Gastrocnemius medialis (tissue), 4 donors: ENCODE measurements around the gene GPRC5B. TPM values are rescaled to one million over a fixed set of nuclear protein-coding genes. Genes with fewer than 3 reads are reported as not detected.

Experiments used
- ATAC-seq, 2 donors: fragments of 150-250 bp; one replicate each; pipeline ENCODE4 v1.9.1; 2016
- DNase-seq, 2 donors: peaks; one replicate each; pipeline ENCODE4 v3.0.0-alpha.2; 2019
- H3K27ac ChIP-seq, 4 donors: fragments of 200-600 bp; sonication (generic); 1 replicate in 1 of 4; 2 replicates in 3 of 4; pipeline ENCODE4 v1.5.1; 2016 to 2018; ENCODE audit warnings: mild to moderate bottlenecking in 2 of 4, moderate library complexity in 1 of 4
- H3K27me3 ChIP-seq, 3 donors: fragments of 200-600 bp; sonication (generic) in 2 of 3; 1 replicate in 1 of 3; 2 replicates in 2 of 3; pipeline versions ENCODE4 v1.5.1 to v1.6.0; 2016 to 2019; ENCODE audit warnings: mild to moderate bottlenecking in 1 of 3, moderate library complexity in 1 of 3
- H3K36me3 ChIP-seq, 2 donors: fragments of 200-600 bp; sonication (generic) in 1 of 2; one replicate each; pipeline ENCODE4 v1.5.1; 2017 to 2018
- H3K4me1 ChIP-seq, 2 donors: fragments of 200-600 bp; sonication (generic) in 1 of 2; one replicate each; pipeline ENCODE4 v1.5.1; 2016 to 2017; ENCODE audit warnings: mild to moderate bottlenecking in 2 of 2
- H3K4me3 ChIP-seq, 4 donors: fragments of 200-600 bp; sonication (generic) in 3 of 4; 1 replicate in 1 of 4; 2 replicates in 3 of 4; pipeline ENCODE4 v1.5.1; 2016 to 2019; ENCODE audit warnings: mild to moderate bottlenecking in 2 of 4
- H3K9me3 ChIP-seq, 3 donors: fragments of 200-600 bp; sonication (generic) in 2 of 3; 1 replicate in 1 of 3; 2 replicates in 2 of 3; pipeline ENCODE4 v1.5.1; 2016 to 2019
- POLR2A ChIP-seq, 2 donors: fragments of 450-650 bp; IDR thresholded peaks; one replicate each; pipeline ENCODE4 v1.6.1; 2017; ENCODE audit warnings: antibody characterized with exemption in 2 of 2, mild to moderate bottlenecking in 2 of 2, moderate library complexity in 2 of 2
- in situ Hi-C, 4 donors: fragments of 200-750 bp; cut with MboI; loops; one replicate each; pipeline versions ENCODE4 v1.15.0 to v1.8.0; 2017; ENCODE audit warnings: low sequenced_read_pairs in 4 of 4
- intact Hi-C: fragments of 100-400 bp; cut with DNase I; formaldehyde crosslinking; loops from one replicate; pipeline ENCODE4 v1.15.1; 2023; ENCODE audit warnings: low total_unique reads
- total RNA-seq, 4 donors: library from RNA; depleted of rRNA; stranded (reverse); fragments of >200 nt; gene quantifications; one replicate each; pipeline versions ENCODE4 v1.1.0 to v1.2.3, GENCODE V29; 2016
- TF ChIP-seq, protein P1 (sequence below), 5 experiments: fragments of 450-650 bp in 3 of 5; fragments of 200-600 bp in 2 of 5; sonication (generic) in 2 of 5; IDR thresholded peaks in 4 of 5; conservative IDR thresholded peaks in 1 of 5; 1 replicate in 4 of 5; 2 replicates in 1 of 5; pipeline ENCODE4 v1.5.1; 2016 to 2019; ENCODE audit warnings: antibody characterized with exemption in 5 of 5, mild to moderate bottlenecking in 3 of 5, moderate library complexity in 3 of 5

GPRC5B gene
- total RNA-seq, 4 donors from 2014 or later, result 41.9 to 89.2 (median 71.3) TPM

DNA sequence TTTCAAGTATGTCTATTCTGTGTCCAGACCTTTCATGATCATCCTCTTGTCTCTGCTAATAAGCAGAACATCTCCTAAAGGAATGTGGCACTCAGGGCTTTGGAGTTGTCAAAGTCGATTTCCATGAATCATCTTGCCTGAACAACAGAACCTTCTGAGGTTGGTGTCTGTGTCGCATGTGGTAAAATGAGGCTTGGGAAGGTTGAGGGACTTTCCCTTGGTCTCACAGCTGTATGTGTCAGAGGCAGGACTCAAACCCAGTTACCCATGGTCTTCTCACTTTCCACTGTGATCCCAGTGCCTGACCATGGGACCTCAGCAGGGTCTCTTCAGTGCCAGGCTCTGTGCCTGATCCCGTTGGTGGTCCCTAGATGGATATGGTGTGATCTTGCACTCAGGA, 4.2 kb upstream of the GPRC5B start:
- Histone ChIP-seq H3K4me3 (no peak overlapping the region), H3K36me3 (no peaks in the 10 kb centered on the region), H3K9me3 (no peaks in the 10 kb centered on the region), H3K4me1 (peaks cover 9 to 17% of the 10 kb centered on the region in 2 donors), H3K27me3 (no peaks in the 10 kb centered on the region), H3K27ac (no peak overlapping the region)
- TF ChIP-seq, protein P1, sequence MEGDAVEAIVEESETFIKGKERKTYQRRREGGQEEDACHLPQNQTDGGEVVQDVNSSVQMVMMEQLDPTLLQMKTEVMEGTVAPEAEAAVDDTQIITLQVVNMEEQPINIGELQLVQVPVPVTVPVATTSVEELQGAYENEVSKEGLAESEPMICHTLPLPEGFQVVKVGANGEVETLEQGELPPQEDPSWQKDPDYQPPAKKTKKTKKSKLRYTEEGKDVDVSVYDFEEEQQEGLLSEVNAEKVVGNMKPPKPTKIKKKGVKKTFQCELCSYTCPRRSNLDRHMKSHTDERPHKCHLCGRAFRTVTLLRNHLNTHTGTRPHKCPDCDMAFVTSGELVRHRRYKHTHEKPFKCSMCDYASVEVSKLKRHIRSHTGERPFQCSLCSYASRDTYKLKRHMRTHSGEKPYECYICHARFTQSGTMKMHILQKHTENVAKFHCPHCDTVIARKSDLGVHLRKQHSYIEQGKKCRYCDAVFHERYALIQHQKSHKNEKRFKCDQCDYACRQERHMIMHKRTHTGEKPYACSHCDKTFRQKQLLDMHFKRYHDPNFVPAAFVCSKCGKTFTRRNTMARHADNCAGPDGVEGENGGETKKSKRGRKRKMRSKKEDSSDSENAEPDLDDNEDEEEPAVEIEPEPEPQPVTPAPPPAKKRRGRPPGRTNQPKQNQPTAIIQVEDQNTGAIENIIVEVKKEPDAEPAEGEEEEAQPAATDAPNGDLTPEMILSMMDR (IDR thresholded peaks at IDR 0.05 in 4 of 5, conservative IDR thresholded peaks at IDR 0.05 in 1 of 5), result no peak
- TF ChIP-seq POLR2A (IDR thresholded peaks at IDR 0.05), result no peak
- in situ Hi-C loops (loop anchor here (5.0 to 25.0 kb wide), 6 partner anchors 84 to 297 kb away; no protein-coding TSS in a partner anchor), intact Hi-C loops (loop anchor here (5.0 to 10.0 kb wide), 3 partner anchors 227 to 1084 kb away; partner anchors contain the start of genes ARL6IP1 and COQ7)
- DNase-seq, result no peak
- ATAC-seq, result no peak

DNA sequence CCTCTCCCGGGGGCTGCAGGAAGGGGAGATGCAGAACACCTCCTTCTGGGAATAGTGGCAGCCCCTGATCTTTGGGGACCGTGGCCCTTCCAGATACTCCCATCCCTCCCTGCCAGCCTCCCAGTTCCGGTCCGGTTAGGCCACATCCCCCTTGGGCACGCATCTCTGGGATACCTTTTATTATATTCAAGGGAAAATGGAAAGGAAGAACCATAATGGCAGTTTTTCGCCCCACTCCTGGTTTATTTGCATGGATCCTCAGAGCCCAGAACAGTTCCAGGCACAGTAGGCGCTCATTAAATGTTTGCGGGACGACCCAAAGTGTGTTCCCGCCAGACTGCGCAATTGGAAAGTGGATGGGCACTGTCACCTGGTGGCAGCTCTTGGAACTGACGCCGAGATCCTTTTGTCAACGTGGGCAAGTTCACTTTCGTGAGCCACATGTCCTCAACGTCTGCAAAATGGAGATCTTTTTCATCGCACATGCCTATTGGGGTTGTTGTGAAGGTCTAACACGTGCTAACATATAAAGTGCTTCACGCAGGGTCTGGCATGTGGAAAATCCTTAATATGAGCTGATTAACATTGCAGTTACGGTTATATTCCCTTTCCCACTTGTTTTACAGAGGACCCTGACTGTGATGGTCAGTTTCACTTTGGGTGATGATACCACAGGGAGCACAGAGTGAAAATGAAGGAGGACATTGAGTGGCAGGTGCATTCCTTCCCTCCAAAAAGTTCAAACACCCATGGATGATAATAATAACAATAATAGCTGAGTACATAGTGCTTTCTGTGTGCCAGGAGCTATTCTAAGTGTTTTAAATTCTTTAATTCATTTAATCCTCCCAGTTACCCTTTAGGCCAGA, 1.7 kb upstream of the GPRC5B start:
- ATAC-seq (peak; percentile 8 to 28), DNase-seq (peak in 1 of 2 donors; percentile 56)
- in situ Hi-C loops (loop anchor here (5.0 to 25.0 kb wide), 6 partner anchors 82 to 294 kb away; no protein-coding TSS in a partner anchor), intact Hi-C loops (loop anchor here (1.0 to 10.0 kb wide), 7 partner anchors 168 to 1082 kb away; partner anchors contain the start of genes ARL6IP1, COQ7, IQCK and KNOP1)
- peak overlapping the region; percentile 80 to 93 (median 82) for H3K4me3 ChIP-seq
- peak overlapping the region in 1 of 4 donors; percentile 99 for H3K27ac ChIP-seq
- TF ChIP-seq POLR2A (IDR thresholded peaks at IDR 0.05), result no peak
- TF ChIP-seq, protein P1 (IDR thresholded peaks at IDR 0.05 in 4 of 5, conservative IDR thresholded peaks at IDR 0.05 in 1 of 5), result peak in 4 of 5 experiments; percentile 99 to 100 (median 100)
- no peaks in the 10 kb centered on the region for H3K9me3 ChIP-seq
- no peaks in the 10 kb centered on the region for H3K36me3 ChIP-seq
- no peaks in the 10 kb centered on the region for H3K27me3 ChIP-seq
- peaks cover 22 to 28% of the 10 kb centered on the region in 2 donors for H3K4me1 ChIP-seq

DNA sequence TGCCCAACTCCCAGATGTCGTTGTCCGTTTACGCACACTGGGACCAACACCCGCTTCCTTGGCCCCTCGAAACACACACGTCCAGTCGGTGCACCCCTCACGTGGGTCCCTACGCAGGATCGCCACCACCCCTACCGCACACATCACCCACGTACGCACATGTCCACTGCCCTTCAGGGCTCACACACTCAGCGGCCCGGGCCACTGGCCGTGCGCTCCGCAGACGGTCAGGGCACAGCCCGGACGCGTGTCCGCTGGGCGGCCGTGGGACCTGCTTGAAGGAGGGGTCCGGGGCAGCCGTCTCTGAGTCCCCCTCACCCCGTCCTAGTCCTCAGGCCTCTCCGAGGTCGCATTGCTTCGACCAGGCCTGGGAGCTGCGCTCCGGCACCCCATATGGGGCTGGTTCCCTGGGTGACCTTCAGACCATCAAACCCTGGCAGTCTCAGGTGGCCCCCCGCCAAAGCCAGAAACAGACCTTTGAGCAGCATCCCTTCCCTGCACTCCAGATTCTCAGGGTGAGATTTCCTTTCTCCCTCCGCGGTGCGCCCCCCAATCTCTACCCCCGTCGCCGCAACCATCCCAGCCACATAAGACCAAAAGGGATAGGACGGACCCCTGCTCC, 914 bp upstream of the GPRC5B start:
- H3K36me3 ChIP-seq, result no peaks in the 10 kb centered on the region
- intact Hi-C loops, result loop anchor here (1.0 to 10.0 kb wide), 7 partner anchors 167 to 1081 kb away; partner anchors contain the start of genes ARL6IP1, COQ7, IQCK and KNOP1
- TF ChIP-seq, protein P1 (IDR thresholded peaks at IDR 0.05 in 4 of 5, conservative IDR thresholded peaks at IDR 0.05 in 1 of 5), result no peak
- TF ChIP-seq POLR2A (IDR thresholded peaks at IDR 0.05), result no peak
- DNase-seq, result peak in 1 of 2 donors; percentile 42
- H3K27me3 ChIP-seq, result no peaks in the 10 kb centered on the region
- H3K4me1 ChIP-seq, result peaks cover 22 to 36% of the 10 kb centered on the region in 2 donors
- H3K27ac ChIP-seq, result peak overlapping the region; percentile 68 to 99 (median 76)
- no peaks in the 10 kb centered on the region for H3K9me3 ChIP-seq
- in situ Hi-C loops, result loop anchor here (5.0 to 25.0 kb wide), 6 partner anchors 81 to 293 kb away; no protein-coding TSS in a partner anchor
- H3K4me3 ChIP-seq, result peak overlapping the region; percentile 80 to 93 (median 82)
- peak; percentile 9 for ATAC-seq

DNA sequence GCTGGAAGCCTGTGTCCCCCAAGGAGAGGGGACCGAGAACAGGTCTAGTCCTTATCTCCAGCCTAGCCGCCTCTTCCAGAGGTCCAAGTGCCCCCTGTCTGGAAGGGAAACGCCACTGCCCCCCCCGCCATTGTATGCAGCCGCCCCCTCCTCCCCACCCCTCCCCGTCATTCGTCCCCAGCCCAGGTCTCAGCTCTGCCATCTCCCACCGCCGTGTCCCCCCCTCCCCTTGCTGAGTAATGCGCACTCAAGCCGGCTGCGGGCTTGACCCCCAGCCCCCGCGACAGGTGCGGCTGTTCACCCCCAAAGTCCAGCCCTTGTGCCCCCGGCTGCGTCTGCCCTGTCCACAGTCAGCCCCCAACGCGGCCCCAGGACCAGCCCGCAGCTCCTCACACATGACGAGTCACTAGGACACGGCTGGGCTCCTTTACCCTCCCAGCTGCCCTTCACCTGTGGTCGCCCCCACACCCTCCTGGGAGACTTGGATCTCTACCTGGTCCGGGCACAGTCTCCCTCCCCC, 622 bp downstream of the GPRC5B start:
- peak; percentile 20 to 25 for ATAC-seq
- no peaks in the 10 kb centered on the region for H3K36me3 ChIP-seq
- peak overlapping the region; percentile 86 to 99 (median 98) for H3K27ac ChIP-seq
- TF ChIP-seq POLR2A (IDR thresholded peaks at IDR 0.05), result no peak
- TF ChIP-seq, protein P1 (IDR thresholded peaks at IDR 0.05 in 4 of 5, conservative IDR thresholded peaks at IDR 0.05 in 1 of 5), result no peak
- in situ Hi-C loops (loop anchor here in 2 of 4 donors (10.0 to 25.0 kb wide), 3 partner anchors 79 to 197 kb away; no protein-coding TSS in a partner anchor), intact Hi-C loops (loop anchor here (1.0 to 10.0 kb wide), 3 partner anchors 52 to 1079 kb away; partner anchors contain the start of gene ARL6IP1)
- H3K27me3 ChIP-seq, result no peaks in the 10 kb centered on the region
- H3K9me3 ChIP-seq, result no peaks in the 10 kb centered on the region
- peak overlapping the region; percentile 80 to 96 (median 87) for H3K4me3 ChIP-seq
- peaks cover 30 to 46% of the 10 kb centered on the region in 2 donors for H3K4me1 ChIP-seq
- DNase-seq, result peak in 1 of 2 donors; percentile 48
